Activated T-helper 17 cell treated with anti-CD3 and anti-CD28 coated beads, Interleukin-2, amount 50 U/mL, for 72 hours (primary cell): ENCODE results near the gene MALL. TPM values are rescaled to one million over a fixed set of nuclear protein-coding genes. Genes with fewer than 3 reads are reported as not detected.
"Not testable (repeated sequence)": the region's sequence is repeated elsewhere in the genome, so short reads cannot be mapped to it uniquely, and the experiment has no call there.

Source experiments
- ATAC-seq: fragments of 150-1000 bp; cut with Tn5 transposase; replicated peaks from 2 replicates; pipeline ENCODE4 v1.10.0; 2021; ENCODE audit warnings: mild to moderate bottlenecking, moderate library complexity
- H3K27ac Mint-ChIP-seq: one replicate; pipeline ENCODE4 v1.8.0; 2022; ENCODE audit warnings: mixed read lengths
- H3K27me3 Mint-ChIP-seq: one replicate; pipeline ENCODE4 v1.8.0; 2022; ENCODE audit warnings: mixed read lengths
- H3K36me3 Mint-ChIP-seq: one replicate; pipeline ENCODE4 v1.8.0; 2022; ENCODE audit warnings: low read depth, mild to moderate bottlenecking, mixed read lengths
- H3K4me1 Mint-ChIP-seq: one replicate; pipeline ENCODE4 v1.8.0; 2022; ENCODE audit warnings: mixed read lengths
- H3K4me3 Mint-ChIP-seq: one replicate; pipeline ENCODE4 v1.8.0; 2022; ENCODE audit warnings: mild to moderate bottlenecking, mixed read lengths
- H3K9me3 Mint-ChIP-seq: one replicate; pipeline ENCODE4 v1.8.0; 2022; ENCODE audit warnings: mixed read lengths
- total RNA-seq, 2 donors: library from RNA; stranded (reverse); gene quantifications; one replicate each; pipeline ENCODE4 v1.2.3, GENCODE V29; 2022

MALL gene
- total RNA-seq, 2 donors from 2014 or later = 0.13 TPM; not detected in 1

DNA sequence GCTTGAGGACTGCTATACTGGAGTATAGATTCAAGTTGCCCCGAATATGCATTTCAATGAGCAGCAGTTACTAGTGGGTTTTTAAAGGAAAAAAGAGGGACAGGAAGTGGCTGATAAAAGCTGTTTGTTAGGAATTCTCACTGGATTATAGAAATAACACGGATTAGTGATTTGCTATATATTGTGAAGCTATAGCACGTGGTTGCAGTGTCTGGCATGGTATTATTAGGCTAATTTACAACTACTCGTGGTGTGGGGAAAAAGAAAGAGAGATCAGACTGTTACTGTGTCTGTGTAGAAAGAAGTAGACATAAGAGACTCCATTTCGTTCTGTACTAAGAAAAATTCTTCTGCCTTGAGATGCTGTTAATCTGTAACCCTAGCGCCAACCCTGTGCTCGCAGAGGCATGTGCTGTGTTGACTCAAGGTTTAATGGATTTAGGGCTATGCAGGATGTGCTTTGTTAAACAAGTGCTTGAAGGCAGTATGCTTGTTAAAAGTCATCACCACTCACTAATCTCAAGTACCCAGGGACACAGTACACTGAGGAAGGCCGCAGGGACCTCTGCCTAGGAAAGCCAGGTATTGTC, 59.7 kb downstream of the MALL start:
- not testable (repeated sequence) for ATAC-seq, H3K27me3 Mint-ChIP-seq, H3K9me3 Mint-ChIP-seq, H3K27ac Mint-ChIP-seq, H3K4me3 Mint-ChIP-seq, H3K4me1 Mint-ChIP-seq, H3K36me3 Mint-ChIP-seq

DNA sequence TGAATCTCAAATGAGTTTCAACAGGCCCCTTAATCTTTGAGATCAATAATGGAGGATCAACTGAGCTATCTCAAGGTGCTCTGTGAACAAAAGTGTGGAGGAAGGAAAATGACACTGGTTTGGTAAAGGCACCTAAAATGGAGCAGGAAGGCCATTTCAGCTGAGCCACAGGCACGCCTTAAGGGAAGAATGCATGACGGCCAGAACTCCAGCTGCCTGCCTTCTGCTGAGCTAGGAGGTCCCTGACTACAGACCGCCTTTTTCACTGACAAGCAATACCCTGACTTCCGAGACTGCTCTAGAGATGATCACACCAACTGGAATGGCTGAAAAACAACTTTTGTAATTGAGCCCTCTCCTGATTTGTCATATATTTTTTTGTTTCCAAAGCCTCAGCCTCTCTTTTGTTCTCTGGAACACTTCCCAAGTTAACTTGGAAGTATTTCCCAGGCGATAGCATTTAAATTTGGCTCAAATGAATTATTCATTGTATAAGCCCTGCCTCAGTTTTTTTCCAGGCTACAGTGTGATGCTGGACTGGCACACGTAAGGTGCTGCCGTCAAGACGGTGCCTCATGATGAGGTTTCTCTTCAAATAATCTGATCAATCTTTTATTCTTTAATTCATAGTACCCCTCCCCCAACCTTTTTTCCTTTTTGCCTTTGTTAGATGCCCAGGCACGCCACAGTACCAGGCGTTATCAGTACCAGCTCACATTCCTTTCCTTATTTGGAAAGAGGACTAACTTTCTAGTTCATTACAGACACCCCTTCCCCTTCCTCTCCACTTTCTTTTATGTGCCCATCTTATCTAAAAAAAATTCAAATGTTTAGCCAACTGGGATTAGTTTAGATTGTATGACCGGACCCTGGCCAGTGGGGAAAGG, 60.9 kb downstream of the MALL start:
- not testable (repeated sequence) for H3K36me3 Mint-ChIP-seq, H3K4me3 Mint-ChIP-seq, ATAC-seq, H3K4me1 Mint-ChIP-seq, H3K27me3 Mint-ChIP-seq, H3K27ac Mint-ChIP-seq, H3K9me3 Mint-ChIP-seq

DNA sequence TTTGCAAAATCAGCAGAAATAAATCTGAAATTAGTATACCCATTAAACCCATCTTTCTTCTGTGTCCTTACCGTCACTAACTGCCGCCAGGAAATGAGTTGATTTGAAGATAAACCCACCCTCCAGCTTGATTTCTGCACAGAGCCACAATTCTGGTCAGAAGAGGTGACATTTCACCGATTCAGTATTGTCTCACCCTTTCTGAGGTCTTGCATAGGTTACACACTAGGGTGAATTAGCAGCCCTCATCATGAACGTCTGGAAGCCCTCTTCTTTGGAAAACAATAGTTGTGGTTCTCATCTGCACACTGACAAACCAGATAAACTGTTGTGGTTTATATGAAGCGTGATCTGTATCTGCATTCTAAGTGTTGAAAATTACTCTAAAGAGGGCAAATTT, 61.9 kb downstream of the MALL start:
- H3K36me3 Mint-ChIP-seq, H3K27ac Mint-ChIP-seq, H3K27me3 Mint-ChIP-seq, H3K4me1 Mint-ChIP-seq, ATAC-seq, H3K4me3 Mint-ChIP-seq, H3K9me3 Mint-ChIP-seq: not testable (repeated sequence)

DNA sequence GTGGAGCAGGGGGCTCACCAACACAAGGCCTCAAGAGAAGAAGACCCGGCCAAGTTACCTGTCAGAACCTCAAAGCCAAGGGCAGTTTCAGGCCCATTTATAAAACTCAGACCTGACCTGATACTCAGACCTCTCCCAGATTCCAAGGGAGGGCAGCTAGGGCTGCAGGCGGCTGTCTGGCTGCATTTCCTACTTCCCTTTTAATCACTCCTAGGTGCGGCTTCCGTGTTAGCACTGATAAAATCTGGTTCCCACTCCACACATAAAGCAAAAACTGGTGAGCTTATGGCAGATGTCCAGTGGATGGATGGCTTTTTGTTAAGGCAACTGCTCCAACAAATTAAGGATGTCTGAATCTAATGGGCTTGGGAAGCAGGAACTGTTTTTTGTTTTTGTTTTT, 63.5 kb downstream of the MALL start:
- not testable (repeated sequence) for H3K27me3 Mint-ChIP-seq, ATAC-seq, H3K9me3 Mint-ChIP-seq, H3K36me3 Mint-ChIP-seq, H3K4me3 Mint-ChIP-seq, H3K4me1 Mint-ChIP-seq, H3K27ac Mint-ChIP-seq

DNA sequence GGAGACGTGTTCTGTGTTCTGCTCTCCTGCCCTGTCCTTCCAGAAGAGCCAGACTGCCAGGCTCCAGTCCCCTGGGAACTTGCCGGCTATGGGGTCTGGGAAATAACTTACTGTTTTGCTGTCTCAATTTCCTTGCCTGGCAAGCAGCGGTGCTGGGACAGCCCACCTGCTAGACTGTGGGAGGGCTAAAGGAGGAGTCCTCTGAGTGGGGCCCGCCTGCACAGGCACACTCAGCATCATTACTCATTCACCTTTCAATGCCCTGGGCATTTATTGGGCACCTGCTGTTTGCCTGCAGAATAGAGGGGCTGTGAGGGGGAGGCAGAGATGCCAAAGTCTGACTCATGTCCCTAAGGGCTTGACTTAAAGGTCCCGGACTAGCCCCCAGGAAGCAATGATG, 65.4 kb downstream of the MALL start:
- not testable (repeated sequence) for ATAC-seq, H3K27ac Mint-ChIP-seq, H3K4me1 Mint-ChIP-seq, H3K4me3 Mint-ChIP-seq, H3K9me3 Mint-ChIP-seq, H3K36me3 Mint-ChIP-seq, H3K27me3 Mint-ChIP-seq

DNA sequence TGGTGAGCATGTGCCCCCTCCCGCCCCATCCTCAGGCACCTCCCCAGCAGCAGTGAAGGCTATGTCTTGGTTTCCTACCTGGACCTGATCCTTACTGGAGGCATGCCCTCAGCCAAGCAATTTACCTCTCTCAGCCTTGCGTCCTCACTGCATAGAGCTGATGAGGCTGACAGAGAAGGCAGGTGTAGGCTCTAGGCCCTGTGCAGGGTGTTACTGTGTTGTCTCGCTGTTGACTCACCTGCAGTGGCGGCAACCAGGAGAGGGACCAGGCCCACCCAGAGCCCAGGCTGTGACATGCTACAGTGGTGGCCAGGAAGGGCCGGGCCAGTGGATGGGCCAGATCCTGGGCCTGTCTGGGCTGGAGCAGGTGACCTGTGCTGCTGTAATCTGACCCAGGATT, 65.9 kb downstream of the MALL start:
- not testable (repeated sequence) for ATAC-seq, H3K4me1 Mint-ChIP-seq, H3K4me3 Mint-ChIP-seq, H3K9me3 Mint-ChIP-seq, H3K36me3 Mint-ChIP-seq, H3K27ac Mint-ChIP-seq, H3K27me3 Mint-ChIP-seq

DNA sequence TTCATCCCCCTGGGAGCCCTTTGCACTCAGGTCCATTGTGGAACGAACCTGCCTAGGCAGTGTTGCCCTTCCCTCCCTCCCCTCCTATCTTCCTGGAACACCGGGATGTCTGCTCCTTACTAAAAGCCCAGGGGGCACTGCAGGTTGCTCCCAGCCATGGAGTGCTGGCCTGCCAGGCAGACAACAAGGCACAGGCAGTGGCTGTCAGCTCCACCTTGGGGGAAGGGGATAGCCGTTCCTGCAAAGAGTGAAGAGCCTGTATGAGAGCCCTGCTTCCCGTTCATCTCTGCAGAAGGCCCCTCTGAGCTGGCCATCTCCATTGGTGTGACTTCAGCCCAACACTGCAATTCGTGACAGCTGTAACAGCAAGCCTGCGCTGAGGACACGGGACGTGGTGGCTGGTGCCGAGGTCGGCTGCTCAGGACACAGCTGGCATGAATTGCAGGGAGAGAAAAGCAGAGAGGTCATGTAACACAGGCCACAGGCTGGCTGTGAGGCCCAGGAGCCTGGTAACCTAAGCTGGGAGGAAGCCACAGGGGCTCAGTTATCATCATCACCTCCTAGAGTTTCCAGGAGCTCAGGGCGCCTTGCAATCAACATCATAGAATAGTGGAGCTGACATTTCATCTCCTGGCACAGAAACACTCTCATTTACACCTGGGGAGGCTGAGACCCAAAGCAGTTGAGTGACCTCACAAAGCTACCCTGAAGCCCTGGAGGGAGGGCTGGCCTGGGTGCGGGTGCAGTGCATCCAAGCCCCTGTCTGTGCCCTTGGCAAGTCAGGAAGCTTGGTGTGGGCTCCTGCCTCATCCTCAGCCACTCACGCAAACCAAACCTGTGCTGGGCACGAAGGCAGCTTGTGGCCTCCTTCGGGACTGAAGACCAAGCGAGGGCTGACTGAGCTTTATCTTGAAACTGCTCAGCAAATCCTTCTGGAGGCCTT, 67.1 kb downstream of the MALL start:
- H3K27ac Mint-ChIP-seq, H3K9me3 Mint-ChIP-seq, ATAC-seq, H3K4me1 Mint-ChIP-seq, H3K4me3 Mint-ChIP-seq, H3K36me3 Mint-ChIP-seq, H3K27me3 Mint-ChIP-seq: not testable (repeated sequence)

DNA sequence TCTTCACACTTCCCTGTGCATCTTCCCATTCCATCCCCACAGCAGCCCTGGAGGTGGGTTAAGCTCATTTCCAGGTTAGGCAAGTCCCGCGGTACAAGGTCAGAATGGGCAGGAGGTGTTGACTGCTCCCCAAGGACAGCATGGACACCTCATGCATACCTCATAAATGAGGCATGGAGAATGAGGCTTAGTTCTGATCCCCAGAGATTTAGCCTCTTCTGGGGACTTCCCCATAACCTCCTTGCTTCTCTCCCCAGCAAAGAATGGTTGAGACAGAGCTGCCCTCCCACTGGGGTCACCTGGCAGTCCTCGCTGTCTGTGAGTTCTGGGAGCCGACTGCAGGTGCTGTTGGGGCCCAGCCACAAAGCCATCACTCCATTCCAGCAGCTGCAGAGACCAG, 68.4 kb downstream of the MALL start:
- not testable (repeated sequence) for ATAC-seq, H3K36me3 Mint-ChIP-seq, H3K27ac Mint-ChIP-seq, H3K4me1 Mint-ChIP-seq, H3K4me3 Mint-ChIP-seq, H3K9me3 Mint-ChIP-seq, H3K27me3 Mint-ChIP-seq

DNA sequence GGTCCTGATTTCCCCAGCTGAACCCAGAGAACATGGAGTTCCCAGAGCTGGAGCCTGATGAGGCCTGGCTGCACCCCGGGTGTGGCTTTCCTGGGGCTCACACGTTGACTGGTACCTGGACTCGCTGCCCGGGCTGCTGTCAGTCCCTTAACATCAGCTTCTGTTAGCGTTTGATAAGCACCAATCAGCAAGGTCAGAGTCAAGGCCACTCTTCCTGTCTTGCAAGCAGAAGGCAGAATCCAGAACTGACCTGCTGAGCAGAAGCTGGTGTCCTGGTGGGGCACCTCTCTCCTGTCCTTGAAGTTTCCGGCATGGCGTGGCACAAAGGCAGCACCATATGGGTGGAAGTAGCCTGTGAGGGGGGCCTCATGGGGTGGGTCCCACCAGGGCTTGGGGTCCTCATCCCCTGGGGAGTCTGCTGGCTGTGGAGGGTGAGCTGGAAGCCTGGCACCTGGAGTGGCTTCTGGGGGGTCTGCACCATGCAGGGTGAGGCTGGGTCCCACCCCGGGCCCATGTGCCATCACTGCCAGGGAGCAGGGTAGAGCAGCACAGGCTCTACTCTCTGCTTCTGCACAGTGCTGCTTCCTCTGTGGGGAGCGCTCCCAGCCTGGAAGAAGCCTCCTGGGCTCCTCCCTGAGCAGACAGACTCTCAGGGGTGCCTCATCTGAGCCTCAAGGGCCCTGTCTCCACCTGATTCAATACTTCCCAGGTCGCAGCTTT, 73.5 kb downstream of the MALL start:
- not testable (repeated sequence) for H3K27ac Mint-ChIP-seq, H3K9me3 Mint-ChIP-seq, H3K4me1 Mint-ChIP-seq, H3K27me3 Mint-ChIP-seq, H3K36me3 Mint-ChIP-seq, H3K4me3 Mint-ChIP-seq
- ATAC-seq = peak; percentile 24

DNA sequence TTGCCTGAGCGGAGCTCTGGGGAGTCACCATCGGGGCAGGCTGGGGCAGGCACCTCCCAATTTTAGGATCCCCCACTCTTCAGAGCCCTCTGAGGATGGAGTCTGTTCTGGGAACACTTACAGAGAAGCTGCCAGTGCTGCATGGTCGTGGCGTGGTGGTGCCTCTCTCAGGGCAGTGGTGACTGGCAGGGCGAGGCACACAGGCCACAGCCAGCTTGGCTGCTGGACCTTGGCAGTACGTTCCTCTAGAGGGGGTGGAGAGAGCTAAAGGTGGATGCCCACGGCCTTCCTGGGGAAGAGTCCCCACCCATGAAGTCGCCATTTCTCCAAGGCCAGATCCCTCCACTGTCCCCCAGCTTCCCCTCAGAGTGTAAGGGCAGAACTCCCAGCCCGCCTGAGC, 78.3 kb downstream of the MALL start:
- H3K27me3 Mint-ChIP-seq, H3K27ac Mint-ChIP-seq, H3K36me3 Mint-ChIP-seq, H3K4me1 Mint-ChIP-seq, H3K9me3 Mint-ChIP-seq, ATAC-seq, H3K4me3 Mint-ChIP-seq: not testable (repeated sequence)

DNA sequence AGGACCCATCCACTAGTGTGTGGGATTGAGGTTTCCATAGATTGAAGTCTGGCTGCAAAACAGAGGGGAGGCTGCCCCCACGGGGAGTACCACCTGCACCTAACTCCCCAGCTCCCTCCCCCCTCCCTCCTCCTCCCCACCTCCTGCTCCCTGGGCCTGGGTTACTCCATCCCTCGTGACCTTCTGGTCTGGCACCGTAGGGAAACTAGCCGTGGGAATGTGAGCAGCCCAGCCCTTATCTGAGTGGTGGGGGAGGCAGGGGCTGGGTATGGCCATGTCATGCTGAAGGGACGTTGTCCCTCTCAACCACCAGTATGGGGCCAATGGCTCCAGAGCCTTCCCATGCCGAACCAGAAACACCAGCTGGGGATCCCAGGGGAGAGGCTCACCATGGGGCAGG, 80.2 kb downstream of the MALL start:
- ATAC-seq, H3K4me1 Mint-ChIP-seq, H3K9me3 Mint-ChIP-seq, H3K27ac Mint-ChIP-seq, H3K36me3 Mint-ChIP-seq, H3K4me3 Mint-ChIP-seq, H3K27me3 Mint-ChIP-seq: not testable (repeated sequence)

DNA sequence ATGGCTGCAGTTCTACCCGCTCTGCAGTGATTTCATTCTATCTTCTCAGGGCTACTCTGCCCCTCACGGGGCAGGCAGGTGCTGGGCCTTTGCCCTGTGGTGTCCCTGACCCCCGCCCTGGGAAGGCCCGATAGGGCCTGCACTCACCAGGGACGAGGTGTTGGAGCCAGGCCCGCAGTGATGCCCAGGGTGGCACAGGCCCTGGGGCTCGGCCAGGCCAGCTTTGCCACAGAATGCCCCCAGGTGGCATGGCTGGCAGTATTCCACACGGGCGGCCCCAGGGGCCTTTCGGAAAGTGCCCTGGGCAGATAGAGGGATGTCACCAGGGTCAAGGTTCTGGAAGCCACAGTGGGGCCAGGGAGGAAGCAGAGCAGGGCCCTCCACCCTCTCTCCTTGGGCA, 80.7 kb downstream of the MALL start:
- not testable (repeated sequence) for H3K27ac Mint-ChIP-seq, H3K27me3 Mint-ChIP-seq, H3K9me3 Mint-ChIP-seq, H3K36me3 Mint-ChIP-seq, H3K4me1 Mint-ChIP-seq, ATAC-seq, H3K4me3 Mint-ChIP-seq
